OCI-LY1 (cell line): ENCODE results near the gene ZFYVE19.

Experiments
- CTCF ChIP-seq: fragments of 200-600 bp; sonication (generic), shearing (Covaris generic); IDR thresholded peaks from 2 replicates; pipeline ENCODE4 v1.5.1; 2017; ENCODE audit warnings: mild to moderate bottlenecking, antibody characterized with exemption, low read length, moderate library complexity, mixed read lengths
- EZH2 ChIP-seq: fragments of 200-600 bp; sonication (generic), shearing (Covaris generic); IDR thresholded peaks from 2 replicates; pipeline ENCODE4 v1.8.0; 2017; ENCODE audit warnings: borderline replicate concordance, mixed run types, mild to moderate bottlenecking, antibody characterized with exemption, low read length, moderate library complexity, mixed read lengths

- no peak for TF ChIP-seq EZH2
- no peak for TF ChIP-seq CTCF
Measured at GRCh38 chr15:40821195-40821594, 14.3 kb downstream of the ZFYVE19 start.
